Fibroblast of pulmonary artery (primary cell): ENCODE data around the gene TMEM237.
A peak's percentile ranks its signal among the peaks of the same experiment; 100 is the strongest.

Source experiments
- DNase-seq: peaks from one replicate; pipeline ENCODE4 v3.0.0-alpha.2; 2010; ENCODE audit warnings: low read depth
- H3K4me3 ChIP-seq: replicated peaks from 2 replicates; pipeline ENCODE4 v1.5.1; 2011; ENCODE audit warnings: low read depth, mild to moderate bottlenecking, control low read depth, low read length, moderate library complexity
- TF ChIP-seq, protein P1 (sequence below): IDR thresholded peaks from 2 replicates; pipeline ENCODE4 v1.5.1; 2011; ENCODE audit warnings: mild to moderate bottlenecking, control low read depth, low read length, inconsistent platforms; ENCODE audit errors: missing control alignments

The TMEM237 gene

GRCh38 chr2:201656740-201657139, 13.4 kb upstream of the TMEM237 start:
- no peak overlapping the region for H3K4me3 ChIP-seq
- no peak for DNase-seq
- TF ChIP-seq, protein P1, sequence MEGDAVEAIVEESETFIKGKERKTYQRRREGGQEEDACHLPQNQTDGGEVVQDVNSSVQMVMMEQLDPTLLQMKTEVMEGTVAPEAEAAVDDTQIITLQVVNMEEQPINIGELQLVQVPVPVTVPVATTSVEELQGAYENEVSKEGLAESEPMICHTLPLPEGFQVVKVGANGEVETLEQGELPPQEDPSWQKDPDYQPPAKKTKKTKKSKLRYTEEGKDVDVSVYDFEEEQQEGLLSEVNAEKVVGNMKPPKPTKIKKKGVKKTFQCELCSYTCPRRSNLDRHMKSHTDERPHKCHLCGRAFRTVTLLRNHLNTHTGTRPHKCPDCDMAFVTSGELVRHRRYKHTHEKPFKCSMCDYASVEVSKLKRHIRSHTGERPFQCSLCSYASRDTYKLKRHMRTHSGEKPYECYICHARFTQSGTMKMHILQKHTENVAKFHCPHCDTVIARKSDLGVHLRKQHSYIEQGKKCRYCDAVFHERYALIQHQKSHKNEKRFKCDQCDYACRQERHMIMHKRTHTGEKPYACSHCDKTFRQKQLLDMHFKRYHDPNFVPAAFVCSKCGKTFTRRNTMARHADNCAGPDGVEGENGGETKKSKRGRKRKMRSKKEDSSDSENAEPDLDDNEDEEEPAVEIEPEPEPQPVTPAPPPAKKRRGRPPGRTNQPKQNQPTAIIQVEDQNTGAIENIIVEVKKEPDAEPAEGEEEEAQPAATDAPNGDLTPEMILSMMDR: no peak

DNA sequence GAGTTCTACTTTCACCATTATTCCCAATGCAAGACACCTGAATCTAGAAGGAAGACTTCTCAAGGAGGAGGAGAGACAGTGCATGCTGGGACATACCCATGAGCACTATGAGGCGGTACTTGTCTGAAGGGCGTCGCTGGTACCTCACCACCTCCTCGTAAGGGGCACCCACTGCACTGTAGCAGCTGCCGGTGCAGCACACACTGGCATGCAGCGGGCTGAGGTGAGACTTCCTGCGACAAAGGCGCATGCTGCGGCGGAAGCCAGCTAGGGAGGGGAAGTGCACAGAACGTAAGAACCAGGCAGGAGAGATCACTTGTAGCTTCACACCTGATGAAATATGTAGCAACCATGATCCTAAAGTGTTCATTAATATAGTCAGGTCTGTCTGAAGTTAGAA, 12.8 kb upstream of the TMEM237 start:
- TF ChIP-seq, protein P1: no peak
- H3K4me3 ChIP-seq: no peak overlapping the region
- no peak for DNase-seq

DNA sequence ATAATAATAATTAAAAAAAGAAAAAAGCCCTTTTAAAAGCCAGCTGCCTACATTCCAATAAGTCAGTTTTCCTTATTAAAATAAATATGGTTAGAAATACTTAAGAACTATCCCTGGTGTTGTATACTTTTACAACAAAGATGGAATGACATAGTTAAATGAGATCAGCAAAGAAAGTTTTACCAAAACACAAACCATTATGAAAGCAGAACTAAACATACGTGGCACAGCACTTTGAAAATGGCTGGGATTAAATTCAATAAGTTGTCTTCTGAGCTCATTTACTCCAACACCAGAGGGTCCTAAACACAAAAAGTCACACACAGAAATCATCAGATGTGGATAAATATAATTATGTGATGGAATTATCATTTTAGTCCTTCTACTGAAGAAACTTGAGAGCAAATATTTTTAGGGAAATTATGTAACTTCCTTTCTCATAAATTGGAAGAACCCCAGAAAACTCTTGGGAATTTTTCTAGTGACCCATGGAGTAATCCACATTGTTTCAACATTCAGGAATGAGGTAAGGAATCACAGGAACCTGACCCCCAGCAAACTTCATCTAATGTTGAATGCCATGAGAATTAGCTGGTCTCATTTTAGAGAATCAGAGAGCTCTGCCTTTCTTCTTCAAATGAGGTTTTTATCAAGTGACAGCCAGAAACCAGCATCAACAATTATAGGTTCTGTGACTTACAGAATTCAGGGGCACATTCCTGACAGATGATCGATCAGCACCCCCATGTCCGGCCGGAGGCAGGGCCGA, 11.5 kb upstream of the TMEM237 start:
- H3K4me3 ChIP-seq: no peak overlapping the region
- DNase-seq: peak; percentile 93
- TF ChIP-seq, protein P1: no peak

GRCh38 chr2:201653221-201653620, 9.9 kb upstream of the TMEM237 start:
- TF ChIP-seq, protein P1: no peak
- no peak for DNase-seq
- no peak overlapping the region for H3K4me3 ChIP-seq

- no peak for DNase-seq
- TF ChIP-seq, protein P1: no peak
- H3K4me3 ChIP-seq: no peak overlapping the region
Measured at GRCh38 chr2:201649442-201649841, 6.1 kb upstream of the TMEM237 start.

- no peak for DNase-seq
- no peak overlapping the region for H3K4me3 ChIP-seq
- TF ChIP-seq, protein P1: no peak
Measured at GRCh38 chr2:201647431-201647830, 4.1 kb upstream of the TMEM237 start.

GRCh38 chr2:201644001-201644400, 698 bp upstream of the TMEM237 start:
- H3K4me3 ChIP-seq: peak overlapping the region; percentile 88
- peak; percentile 36 for DNase-seq
- TF ChIP-seq, protein P1: no peak
